ENCODE data around the gene SLC4A2. TPM values are rescaled to one million over a fixed set of nuclear protein-coding genes. Genes with fewer than 3 reads are reported as not detected.

Gene SLC4A2
- total and polyA plus RNA-seq, 7 donors, result 26.5 to 39.8 (median 32.0) TPM

GRCh38 chr7:151076863-151077704, 17.7 kb downstream of the SLC4A2 start:
- no peak for TF ChIP-seq CTCF (IDR thresholded peaks at IDR 0.05)
- no peaks in the 10 kb centered on the region for H3K27me3 ChIP-seq (ENCODE audit: insufficient read depth in 3 of 3, low read length in 2 of 3)
- no peak overlapping the region for H3K27ac ChIP-seq
- DNase-seq, result no peak
- 73 to 79% (median 74%) methylated on average over 31 to 33 of the region's 33 CpGs for WGBS, 3 donors
- peaks cover 4 to 60% of the 10 kb centered on the region in 2 donors for H3K36me3 ChIP-seq (ENCODE audit: insufficient read depth in 1 of 2, low read depth in 1 of 2)
- H3K9me3 ChIP-seq, result no peaks in the 10 kb centered on the region
- no peak for ATAC-seq
- intact Hi-C loops (cut with DNase I), result no loop called here
- H3K4me3 ChIP-seq, result no peak overlapping the region
- H3K4me1 ChIP-seq, result peaks cover 29% of the 10 kb centered on the region

- Histone ChIP-seq H3K4me1 (peaks cover 35% of the 10 kb centered on the region), H3K36me3 (ENCODE audit: insufficient read depth in 1 of 2, low read depth in 1 of 2) (peaks cover 4 to 53% of the 10 kb centered on the region in 2 donors), H3K27me3 (ENCODE audit: insufficient read depth in 3 of 3, low read length in 2 of 3) (no peaks in the 10 kb centered on the region), H3K27ac (no peak overlapping the region), H3K9me3 (no peaks in the 10 kb centered on the region), H3K4me3 (no peak overlapping the region)
- WGBS, 3 donors, result 69 to 80% (median 74%) methylated on average over 10 of the region's 10 CpGs
- TF ChIP-seq CTCF (IDR thresholded peaks at IDR 0.05), result no peak
- intact Hi-C loops (cut with DNase I), result no loop called here
- DNase-seq (no peak), ATAC-seq (no peak)
Observed at GRCh38 chr7:151077705-151078232, 18.4 kb downstream of the SLC4A2 start.

- no peak for ATAC-seq
- intact Hi-C loops (cut with DNase I), result no loop called here
- Histone ChIP-seq H3K4me1 (peaks cover 35% of the 10 kb centered on the region), H3K27me3 (ENCODE audit: insufficient read depth in 3 of 3, low read length in 2 of 3) (no peaks in the 10 kb centered on the region), H3K4me3 (peak overlapping the region; percentile 91), H3K27ac (no peak overlapping the region), H3K36me3 (ENCODE audit: insufficient read depth in 1 of 2, low read depth in 1 of 2) (peaks cover 4 to 46% of the 10 kb centered on the region in 2 donors), H3K9me3 (no peaks in the 10 kb centered on the region)
- no peak for TF ChIP-seq CTCF (IDR thresholded peaks at IDR 0.05)
- WGBS, 3 donors, result 33 to 39% (median 34%) methylated on average over 19 to 22 of the region's 22 CpGs
- DNase-seq, result peak in 1 of 2 donors; percentile 15
Observed at GRCh38 chr7:151078233-151079040, 19.0 kb downstream of the SLC4A2 start.

GRCh38 chr7:151079199-151079910, 20.0 kb downstream of the SLC4A2 start:
- Histone ChIP-seq H3K36me3 (ENCODE audit: insufficient read depth in 1 of 2, low read depth in 1 of 2) (peaks cover 4 to 37% of the 10 kb centered on the region in 2 donors), H3K9me3 (no peaks in the 10 kb centered on the region), H3K27me3 (ENCODE audit: insufficient read depth in 3 of 3, low read length in 2 of 3) (no peaks in the 10 kb centered on the region), H3K27ac (peak overlapping the region; percentile 89), H3K4me3 (peak overlapping the region; percentile 91), H3K4me1 (peaks cover 44% of the 10 kb centered on the region)
- intact Hi-C loops (cut with DNase I), result no loop called here
- no peak for TF ChIP-seq CTCF (IDR thresholded peaks at IDR 0.05)
- peak in 1 of 2 donors; percentile 15 for DNase-seq
- no peak for ATAC-seq
- WGBS, 3 donors, result 69 to 80% (median 72%) methylated on average over 27 of the region's 27 CpGs

Data from psoas muscle (tissue), 8 donors.